Measurements from ENCODE around the gene KICS2.
A peak's percentile ranks its signal among the peaks of the same experiment; 100 is the strongest.

KICS2 gene

DNA sequence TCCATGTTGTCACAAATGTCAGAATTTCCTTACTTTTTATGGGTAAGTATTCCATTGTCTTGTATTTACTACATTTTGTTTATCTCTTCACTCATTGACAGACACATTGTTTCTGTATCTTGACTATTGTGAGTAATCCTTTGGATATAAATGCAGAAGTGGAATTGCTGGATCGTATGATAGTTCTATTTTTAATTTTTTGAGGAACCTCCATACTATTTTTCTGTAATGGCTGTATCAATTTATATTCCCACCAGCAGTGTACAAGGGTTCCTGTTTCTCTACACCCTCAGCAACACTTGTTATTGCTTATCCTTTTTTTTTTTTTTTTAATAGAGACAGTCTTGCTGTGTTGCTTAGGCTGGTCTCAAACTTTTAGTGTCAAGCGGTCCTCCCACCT, 3.5 kb upstream of the KICS2 start:
- TF ChIP-seq ARNTL (CRISPR knock-in tag; IDR thresholded peaks at IDR 0.05; ENCODE audit: borderline replicate concordance, low read depth): no peak
- TF ChIP-seq RARB (CRISPR knock-in tag; IDR thresholded peaks at IDR 0.05): no peak
- TF ChIP-seq ZFP3 (CRISPR knock-in tag; IDR thresholded peaks at IDR 0.05): no peak
- no peak for TF ChIP-seq CSDC2 (CRISPR knock-in tag; IDR thresholded peaks at IDR 0.05)
- TF ChIP-seq TOX (CRISPR knock-in tag; IDR thresholded peaks at IDR 0.05; ENCODE audit: borderline replicate concordance): no peak
- no peak for TF ChIP-seq ZNF70 (CRISPR knock-in tag; IDR thresholded peaks at IDR 0.05)
- no peak for TF ChIP-seq BACH2 (CRISPR knock-in tag; IDR thresholded peaks at IDR 0.05; ENCODE audit: borderline replicate concordance)
- no peak for TF ChIP-seq OSR1 (CRISPR knock-in tag; IDR thresholded peaks at IDR 0.05)
- TF ChIP-seq ISL1 (CRISPR knock-in tag; IDR thresholded peaks at IDR 0.05): no peak
- TF ChIP-seq, protein P1, sequence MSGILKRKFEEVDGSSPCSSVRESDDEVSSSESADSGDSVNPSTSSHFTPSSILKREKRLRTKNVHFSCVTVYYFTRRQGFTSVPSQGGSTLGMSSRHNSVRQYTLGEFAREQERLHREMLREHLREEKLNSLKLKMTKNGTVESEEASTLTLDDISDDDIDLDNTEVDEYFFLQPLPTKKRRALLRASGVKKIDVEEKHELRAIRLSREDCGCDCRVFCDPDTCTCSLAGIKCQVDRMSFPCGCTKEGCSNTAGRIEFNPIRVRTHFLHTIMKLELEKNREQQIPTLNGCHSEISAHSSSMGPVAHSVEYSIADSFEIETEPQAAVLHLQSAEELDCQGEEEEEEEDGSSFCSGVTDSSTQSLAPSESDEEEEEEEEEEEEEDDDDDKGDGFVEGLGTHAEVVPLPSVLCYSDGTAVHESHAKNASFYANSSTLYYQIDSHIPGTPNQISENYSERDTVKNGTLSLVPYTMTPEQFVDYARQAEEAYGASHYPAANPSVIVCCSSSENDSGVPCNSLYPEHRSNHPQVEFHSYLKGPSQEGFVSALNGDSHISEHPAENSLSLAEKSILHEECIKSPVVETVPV (CRISPR knock-in tag; IDR thresholded peaks at IDR 0.05): no peak
- TF ChIP-seq ZNF565 (CRISPR knock-in tag; conservative IDR thresholded peaks at IDR 0.05; ENCODE audit: low read depth): no peak
- TF ChIP-seq, protein P2, sequence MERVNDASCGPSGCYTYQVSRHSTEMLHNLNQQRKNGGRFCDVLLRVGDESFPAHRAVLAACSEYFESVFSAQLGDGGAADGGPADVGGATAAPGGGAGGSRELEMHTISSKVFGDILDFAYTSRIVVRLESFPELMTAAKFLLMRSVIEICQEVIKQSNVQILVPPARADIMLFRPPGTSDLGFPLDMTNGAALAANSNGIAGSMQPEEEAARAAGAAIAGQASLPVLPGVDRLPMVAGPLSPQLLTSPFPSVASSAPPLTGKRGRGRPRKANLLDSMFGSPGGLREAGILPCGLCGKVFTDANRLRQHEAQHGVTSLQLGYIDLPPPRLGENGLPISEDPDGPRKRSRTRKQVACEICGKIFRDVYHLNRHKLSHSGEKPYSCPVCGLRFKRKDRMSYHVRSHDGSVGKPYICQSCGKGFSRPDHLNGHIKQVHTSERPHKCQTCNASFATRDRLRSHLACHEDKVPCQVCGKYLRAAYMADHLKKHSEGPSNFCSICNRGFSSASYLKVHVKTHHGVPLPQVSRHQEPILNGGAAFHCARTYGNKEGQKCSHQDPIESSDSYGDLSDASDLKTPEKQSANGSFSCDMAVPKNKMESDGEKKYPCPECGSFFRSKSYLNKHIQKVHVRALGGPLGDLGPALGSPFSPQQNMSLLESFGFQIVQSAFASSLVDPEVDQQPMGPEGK (CRISPR knock-in tag; IDR thresholded peaks at IDR 0.05; ENCODE audit: borderline replicate concordance): no peak
- no peak for TF ChIP-seq GLIS3 (CRISPR knock-in tag; IDR thresholded peaks at IDR 0.05)
- no peak for ATAC-seq

DNA sequence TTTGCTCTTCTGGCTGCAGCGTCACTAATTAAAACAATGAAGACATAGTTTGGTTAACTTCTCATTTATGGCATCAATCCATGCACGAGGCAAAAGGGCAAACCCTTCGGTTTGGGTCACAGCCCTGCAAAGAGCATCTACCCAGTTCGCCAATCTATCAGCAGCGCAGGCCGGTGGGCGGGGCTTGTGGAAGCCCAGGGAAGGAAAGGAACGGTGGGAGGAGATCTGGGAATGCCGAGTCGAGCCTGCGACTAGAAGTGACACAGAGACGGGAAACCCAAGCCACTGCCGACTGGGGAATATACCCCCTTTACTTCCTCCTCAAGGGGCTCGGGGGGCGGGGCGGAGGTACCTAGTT, 466 bp downstream of the KICS2 start:
- peak; percentile 95 for ATAC-seq
- TF ChIP-seq ZNF8 (CRISPR knock-in tag; IDR thresholded peaks at IDR 0.05) (no peak), ARNTL (CRISPR knock-in tag; IDR thresholded peaks at IDR 0.05; ENCODE audit: borderline replicate concordance, low read depth) (no peak), ZFP30 (CRISPR knock-in tag; IDR thresholded peaks at IDR 0.05) (no peak), GLIS3 (CRISPR knock-in tag; IDR thresholded peaks at IDR 0.05) (no peak), ISL1 (CRISPR knock-in tag; IDR thresholded peaks at IDR 0.05) (no peak), TOX (CRISPR knock-in tag; IDR thresholded peaks at IDR 0.05; ENCODE audit: borderline replicate concordance) (no peak), RARB (CRISPR knock-in tag; IDR thresholded peaks at IDR 0.05) (no peak)
- TF ChIP-seq, protein P2 (CRISPR knock-in tag; IDR thresholded peaks at IDR 0.05; ENCODE audit: borderline replicate concordance): no peak
- TF ChIP-seq, protein P3, sequence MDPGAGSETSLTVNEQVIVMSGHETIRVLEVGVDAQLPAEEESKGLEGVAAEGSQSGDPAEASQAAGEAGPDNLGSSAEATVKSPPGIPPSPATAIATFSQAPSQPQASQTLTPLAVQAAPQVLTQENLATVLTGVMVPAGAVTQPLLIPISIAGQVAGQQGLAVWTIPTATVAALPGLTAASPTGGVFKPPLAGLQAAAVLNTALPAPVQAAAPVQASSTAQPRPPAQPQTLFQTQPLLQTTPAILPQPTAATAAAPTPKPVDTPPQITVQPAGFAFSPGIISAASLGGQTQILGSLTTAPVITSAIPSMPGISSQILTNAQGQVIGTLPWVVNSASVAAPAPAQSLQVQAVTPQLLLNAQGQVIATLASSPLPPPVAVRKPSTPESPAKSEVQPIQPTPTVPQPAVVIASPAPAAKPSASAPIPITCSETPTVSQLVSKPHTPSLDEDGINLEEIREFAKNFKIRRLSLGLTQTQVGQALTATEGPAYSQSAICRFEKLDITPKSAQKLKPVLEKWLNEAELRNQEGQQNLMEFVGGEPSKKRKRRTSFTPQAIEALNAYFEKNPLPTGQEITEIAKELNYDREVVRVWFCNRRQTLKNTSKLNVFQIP (CRISPR knock-in tag; IDR thresholded peaks at IDR 0.05; ENCODE audit: borderline replicate concordance, low read depth): no peak

DNA sequence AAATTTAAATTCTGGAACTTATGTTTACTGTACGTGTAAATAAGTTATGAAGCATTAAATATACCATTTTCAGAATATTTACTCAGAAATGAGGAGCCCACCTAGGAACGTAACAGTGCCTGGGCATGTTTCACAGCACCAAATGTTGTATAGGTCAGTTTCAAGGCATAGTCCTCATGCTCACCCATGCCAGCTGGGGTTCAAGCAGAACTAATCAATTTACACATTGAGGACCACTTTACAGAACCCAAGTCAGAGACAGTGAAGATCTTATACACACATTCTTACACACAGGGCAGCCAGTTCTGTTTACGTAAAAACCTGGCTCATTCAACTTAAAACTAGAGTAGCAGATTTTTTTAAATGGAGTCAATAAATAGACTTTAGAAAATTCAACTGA, 2.0 kb downstream of the KICS2 start:
- ATAC-seq: no peak
- no peak for TF ChIP-seq ISL1 (CRISPR knock-in tag; IDR thresholded peaks at IDR 0.05)
- no peak for TF ChIP-seq CSDC2 (CRISPR knock-in tag; IDR thresholded peaks at IDR 0.05)
- TF ChIP-seq TCF4 (CRISPR knock-in tag; IDR thresholded peaks at IDR 0.05; ENCODE audit: borderline replicate concordance): no peak
- TF ChIP-seq, protein P2 (CRISPR knock-in tag; IDR thresholded peaks at IDR 0.05; ENCODE audit: borderline replicate concordance): no peak
- no peak for TF ChIP-seq TOX (CRISPR knock-in tag; IDR thresholded peaks at IDR 0.05; ENCODE audit: borderline replicate concordance)

DNA sequence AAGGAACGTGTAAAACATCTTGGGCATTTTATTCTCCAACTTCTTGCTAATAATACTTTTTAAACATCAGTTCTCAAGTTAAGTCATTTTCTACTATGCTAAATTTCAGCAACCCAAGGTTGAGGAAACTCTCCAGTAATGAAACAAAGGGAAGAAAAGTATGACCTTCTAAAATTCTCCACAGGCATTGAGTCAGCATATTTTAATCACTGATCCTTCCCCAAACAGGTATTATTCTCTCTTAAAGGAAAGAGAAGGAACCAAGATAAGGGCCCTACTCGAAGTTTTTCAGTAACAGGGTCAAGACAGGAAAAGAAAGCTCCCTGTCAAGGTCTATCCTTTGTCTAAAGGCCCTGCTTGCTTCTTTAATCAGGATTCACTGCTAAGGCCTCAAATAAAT, 3.0 kb downstream of the KICS2 start:
- TF ChIP-seq, protein P4, sequence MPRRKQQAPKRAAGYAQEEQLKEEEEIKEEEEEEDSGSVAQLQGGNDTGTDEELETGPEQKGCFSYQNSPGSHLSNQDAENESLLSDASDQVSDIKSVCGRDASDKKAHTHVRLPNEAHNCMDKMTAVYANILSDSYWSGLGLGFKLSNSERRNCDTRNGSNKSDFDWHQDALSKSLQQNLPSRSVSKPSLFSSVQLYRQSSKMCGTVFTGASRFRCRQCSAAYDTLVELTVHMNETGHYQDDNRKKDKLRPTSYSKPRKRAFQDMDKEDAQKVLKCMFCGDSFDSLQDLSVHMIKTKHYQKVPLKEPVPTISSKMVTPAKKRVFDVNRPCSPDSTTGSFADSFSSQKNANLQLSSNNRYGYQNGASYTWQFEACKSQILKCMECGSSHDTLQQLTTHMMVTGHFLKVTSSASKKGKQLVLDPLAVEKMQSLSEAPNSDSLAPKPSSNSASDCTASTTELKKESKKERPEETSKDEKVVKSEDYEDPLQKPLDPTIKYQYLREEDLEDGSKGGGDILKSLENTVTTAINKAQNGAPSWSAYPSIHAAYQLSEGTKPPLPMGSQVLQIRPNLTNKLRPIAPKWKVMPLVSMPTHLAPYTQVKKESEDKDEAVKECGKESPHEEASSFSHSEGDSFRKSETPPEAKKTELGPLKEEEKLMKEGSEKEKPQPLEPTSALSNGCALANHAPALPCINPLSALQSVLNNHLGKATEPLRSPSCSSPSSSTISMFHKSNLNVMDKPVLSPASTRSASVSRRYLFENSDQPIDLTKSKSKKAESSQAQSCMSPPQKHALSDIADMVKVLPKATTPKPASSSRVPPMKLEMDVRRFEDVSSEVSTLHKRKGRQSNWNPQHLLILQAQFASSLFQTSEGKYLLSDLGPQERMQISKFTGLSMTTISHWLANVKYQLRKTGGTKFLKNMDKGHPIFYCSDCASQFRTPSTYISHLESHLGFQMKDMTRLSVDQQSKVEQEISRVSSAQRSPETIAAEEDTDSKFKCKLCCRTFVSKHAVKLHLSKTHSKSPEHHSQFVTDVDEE (CRISPR knock-in tag; IDR thresholded peaks at IDR 0.05): no peak
- TF ChIP-seq ESRRG (CRISPR knock-in tag; IDR thresholded peaks at IDR 0.05) (no peak), ZNF565 (CRISPR knock-in tag; conservative IDR thresholded peaks at IDR 0.05; ENCODE audit: low read depth) (no peak), ISL1 (CRISPR knock-in tag; IDR thresholded peaks at IDR 0.05) (no peak), BACH2 (CRISPR knock-in tag; IDR thresholded peaks at IDR 0.05; ENCODE audit: borderline replicate concordance) (no peak), ARNTL (CRISPR knock-in tag; IDR thresholded peaks at IDR 0.05; ENCODE audit: borderline replicate concordance, low read depth) (no peak), ZFP3 (CRISPR knock-in tag; IDR thresholded peaks at IDR 0.05) (no peak), GLIS3 (CRISPR knock-in tag; IDR thresholded peaks at IDR 0.05) (no peak), ZFP30 (CRISPR knock-in tag; IDR thresholded peaks at IDR 0.05) (no peak), ZNF70 (CRISPR knock-in tag; IDR thresholded peaks at IDR 0.05) (no peak)
- ATAC-seq: no peak
